NCI-H748 (cell line): ENCODE data around the gene BRD3.

Source experiments
- DNase-seq: peaks from one replicate; lab custom pipeline; 2025; ENCODE audit not compliant: unreplicated experiment; lab: John Stamatoyannopoulos, UW

Gene BRD3

GRCh38 chr9:134040176-134040565 is 27.7 kb downstream of the BRD3 start:
- no peak for DNase-seq

DNA sequence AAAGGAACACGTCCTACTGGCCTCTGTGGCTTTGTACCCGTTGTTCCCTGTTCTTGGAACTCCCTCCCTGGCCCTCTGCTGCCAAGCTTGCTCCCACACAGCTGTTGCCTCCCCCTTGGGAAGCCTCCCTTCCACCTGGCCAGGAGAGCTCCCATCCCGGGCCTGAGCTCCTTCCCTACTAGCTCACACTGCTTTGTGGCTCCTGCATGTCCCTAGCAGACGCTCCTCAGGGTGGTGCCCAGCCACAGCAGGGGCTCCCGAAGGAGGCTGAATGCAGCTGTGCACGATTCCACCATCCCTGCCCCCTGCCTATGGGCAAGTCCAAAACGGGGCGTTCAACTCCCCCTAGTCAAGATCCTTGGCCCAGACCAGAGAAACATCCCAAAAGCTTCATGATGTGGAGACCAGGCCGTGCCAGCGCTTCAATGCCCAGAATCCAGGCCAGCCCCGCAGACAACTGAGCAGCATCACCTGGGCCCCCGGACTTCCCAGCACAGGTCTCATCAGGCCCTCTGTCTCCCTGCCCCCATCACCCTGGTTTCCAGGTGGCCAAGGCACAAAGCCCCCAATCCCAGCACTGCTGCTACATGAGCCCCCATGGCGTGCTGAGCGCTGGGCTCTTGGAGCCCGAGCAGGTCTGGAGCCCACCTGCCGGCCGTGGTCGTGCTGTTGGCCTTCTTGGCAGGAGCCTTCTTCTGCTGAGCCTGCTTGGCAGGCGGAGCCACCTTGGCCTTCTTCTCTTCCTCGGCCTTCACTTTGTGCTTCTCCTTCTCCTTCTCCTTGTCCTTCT is 28.2 kb downstream of the BRD3 start:
- DNase-seq, result no peak

GRCh38 chr9:134037641-134038040 is 30.2 kb downstream of the BRD3 start:
- DNase-seq, result no peak

DNA sequence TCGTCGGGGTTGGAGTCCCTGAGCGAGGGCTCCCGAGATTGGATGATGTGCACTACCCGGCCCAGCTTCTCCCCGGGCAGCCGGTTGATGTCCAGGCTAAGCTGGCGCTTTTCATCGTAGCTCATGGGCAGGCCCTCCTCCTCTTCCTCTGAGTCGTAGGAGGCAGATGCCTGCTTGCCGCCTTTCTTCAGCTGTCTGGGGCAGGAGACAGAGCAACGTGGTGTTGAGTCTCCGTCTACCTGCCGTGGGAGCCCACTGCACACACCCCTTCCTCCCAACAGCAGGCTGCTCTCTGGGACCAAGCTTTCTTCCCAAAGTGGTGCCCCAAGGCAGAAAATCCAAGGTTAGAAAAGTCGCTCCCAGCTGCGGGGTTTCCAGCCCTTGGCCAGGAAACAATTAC is 31.7 kb downstream of the BRD3 start:
- no peak for DNase-seq

- DNase-seq, result no peak
These were observed 32.5 kb downstream of the BRD3 start for GRCh38 chr9:134035041-134036039.

GRCh38 chr9:134034215-134035040 is 33.4 kb downstream of the BRD3 start:
- no peak for DNase-seq

DNA sequence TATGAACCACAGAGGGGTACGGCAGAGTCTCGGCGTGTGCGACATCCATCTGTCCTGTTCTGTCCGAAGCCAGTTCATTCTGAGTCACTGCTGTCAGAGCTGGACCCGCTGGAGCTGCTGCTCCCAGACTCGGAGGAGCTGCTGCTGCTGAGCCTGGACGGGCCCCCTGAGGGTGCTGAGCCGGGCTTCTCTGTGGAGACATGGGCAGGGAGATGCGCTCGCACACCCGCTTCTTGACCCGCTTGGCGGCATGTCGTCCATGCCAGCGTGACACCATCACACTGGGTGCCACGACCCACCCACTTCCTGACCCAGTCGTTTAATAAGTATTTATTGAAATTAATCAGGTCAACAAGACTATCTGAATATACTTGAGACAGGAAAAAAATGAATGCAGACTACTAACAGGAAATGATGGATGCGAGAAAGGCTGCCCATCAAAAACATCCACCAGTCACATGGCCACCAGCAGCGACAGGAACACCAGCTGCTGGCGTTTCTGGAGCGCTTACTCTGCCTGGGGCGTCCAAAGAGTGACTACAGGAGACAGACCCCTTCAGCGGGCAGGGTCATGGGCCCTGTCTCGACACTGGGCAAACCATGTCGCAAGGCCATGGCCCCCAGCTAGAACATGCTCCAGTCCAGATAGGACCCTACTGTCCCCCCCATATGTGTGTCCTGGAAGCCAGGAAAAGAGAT is 34.2 kb downstream of the BRD3 start:
- DNase-seq, result no peak

GRCh38 chr9:134032456-134033222 is 35.2 kb downstream of the BRD3 start:
- DNase-seq, result no peak

DNA sequence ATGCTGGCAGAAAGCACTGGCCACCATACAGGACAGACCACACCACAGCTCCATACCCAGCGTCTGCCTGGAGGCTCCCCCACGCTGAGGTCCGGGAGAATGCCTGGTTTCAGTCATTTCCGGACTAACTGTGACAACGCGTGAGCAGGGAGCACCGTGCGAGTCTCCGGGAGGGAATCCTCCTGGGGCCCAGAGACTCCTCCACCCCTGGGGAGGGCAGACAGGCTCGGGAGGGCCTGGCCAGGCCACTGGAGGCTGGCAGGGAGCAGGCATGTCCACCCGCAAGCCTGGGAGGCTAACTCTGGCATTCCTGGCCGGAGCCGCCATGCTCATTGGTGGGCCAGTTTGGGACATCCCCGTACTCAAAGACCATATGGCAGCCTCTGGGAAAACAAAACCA is 36.0 kb downstream of the BRD3 start:
- DNase-seq, result no peak

DNA sequence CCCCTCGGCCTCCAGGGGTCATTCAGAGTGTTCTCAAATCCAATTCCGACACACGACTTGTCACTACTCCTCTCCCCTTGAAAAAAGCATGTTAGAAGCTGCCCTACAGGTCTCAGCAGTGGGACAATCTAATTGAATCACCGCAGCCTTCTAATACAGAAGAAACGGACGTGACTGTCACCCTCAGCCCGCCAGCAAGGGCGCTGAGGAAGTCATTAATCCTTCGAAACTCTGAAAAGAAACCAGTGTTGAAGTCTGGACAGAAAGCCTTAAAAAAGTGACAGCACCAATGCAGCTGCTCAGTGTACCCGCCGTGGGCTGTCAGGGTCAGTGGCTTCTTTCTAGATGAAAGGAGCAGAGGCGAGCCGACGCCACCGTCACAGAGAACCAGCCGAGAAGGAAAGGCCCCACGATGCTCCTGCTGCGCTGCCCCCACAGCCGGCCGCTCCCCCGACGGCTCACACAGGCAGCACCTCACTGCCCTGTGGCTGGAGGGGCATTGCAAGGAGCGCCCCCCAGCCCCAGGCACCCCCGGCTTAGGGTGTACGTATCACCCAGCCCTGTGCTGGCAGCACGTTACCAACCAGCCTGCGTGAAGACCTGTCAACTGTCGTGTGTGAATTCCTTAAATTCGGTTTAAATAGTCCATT is 36.9 kb downstream of the BRD3 start:
- no peak for DNase-seq

GRCh38 chr9:134029248-134030226 is 38.3 kb downstream of the BRD3 start:
- no peak for DNase-seq

DNA sequence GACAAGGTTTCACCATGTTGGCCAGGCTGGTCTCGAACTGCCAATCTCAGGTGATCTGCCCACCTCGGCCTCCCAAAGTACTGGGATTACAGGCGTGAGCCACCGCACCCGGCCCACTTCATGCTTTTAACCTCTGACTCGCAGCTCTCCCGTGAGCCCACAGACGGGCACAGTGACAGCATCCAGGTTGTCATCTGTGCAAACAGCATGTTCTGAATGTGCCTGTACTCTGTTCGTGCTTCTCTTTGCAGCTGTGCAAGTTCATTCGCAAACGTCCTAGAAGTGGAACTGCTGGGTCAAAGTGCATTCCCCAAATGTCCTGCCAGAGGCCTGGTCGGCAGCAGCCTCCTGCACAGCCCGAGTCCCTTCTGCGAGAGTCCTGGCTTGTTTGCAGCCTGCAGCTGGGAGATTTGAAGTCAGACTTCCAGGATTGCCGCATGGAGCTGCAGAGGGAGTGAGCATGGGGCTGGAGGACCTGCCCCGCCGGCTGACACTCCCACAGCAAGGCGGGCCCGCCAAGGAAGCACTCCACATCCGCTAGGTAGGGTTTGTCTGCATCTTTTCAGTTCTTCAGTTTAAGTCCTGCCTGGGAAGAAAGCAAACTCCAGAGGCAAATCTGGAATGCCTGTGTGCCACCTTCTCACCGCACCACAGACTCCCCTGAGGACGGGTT is 39.1 kb downstream of the BRD3 start:
- DNase-seq, result no peak

- no peak for DNase-seq
These were observed 39.8 kb downstream of the BRD3 start for GRCh38 chr9:134028076-134028475.

GRCh38 chr9:134027561-134027960 is 40.3 kb downstream of the BRD3 start:
- no peak for DNase-seq

DNA sequence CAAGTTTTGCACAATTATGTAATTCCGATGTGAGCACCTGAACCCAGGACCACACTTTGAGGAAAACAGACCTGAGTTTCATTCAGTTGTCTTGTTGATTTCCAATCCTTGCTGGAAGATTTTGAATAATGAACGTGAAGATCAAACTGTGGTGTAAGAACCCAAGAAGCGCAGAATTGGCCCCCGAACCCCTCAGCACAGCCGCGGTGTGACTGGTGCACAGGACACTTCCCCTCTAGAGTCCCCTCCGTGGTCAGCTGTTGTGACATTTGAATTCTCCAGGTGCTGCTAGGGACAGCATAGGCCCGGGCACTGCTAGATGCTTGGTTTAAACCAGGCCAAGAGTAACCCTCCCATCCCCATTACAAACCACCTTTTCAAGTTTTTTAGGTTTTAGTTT is 40.8 kb downstream of the BRD3 start:
- no peak for DNase-seq

GRCh38 chr9:134026581-134026980 is 41.2 kb downstream of the BRD3 start:
- no peak for DNase-seq
